Activated T-helper 2 cell treated with anti-CD3 and anti-CD28 coated beads, Interferon-gamma antibody, Interleukin-2, Interleukin-4, amounts not matched to agents 10 μg/mL and 5 μg/mL and 100 μg/mL, durations not matched to agents 14 hours and 24 hours and 36 hours (primary cell): ENCODE results near the gene SULT4A1. TPM values are rescaled to one million over a fixed set of nuclear protein-coding genes. Genes with fewer than 3 reads are reported as not detected.

Experiments
- DNase-seq: peaks from one replicate; pipeline ENCODE4 v3.0.0; 2021; ENCODE audit warnings: low spot score
- H3K27ac Mint-ChIP-seq: one replicate; pipeline ENCODE4 v1.8.0; 2021; ENCODE audit warnings: mixed read lengths
- H3K27me3 Mint-ChIP-seq: one replicate; pipeline ENCODE4 v1.8.0; 2021; ENCODE audit warnings: low read depth, mixed read lengths
- H3K36me3 Mint-ChIP-seq: one replicate; pipeline ENCODE4 v1.8.0; 2021; ENCODE audit warnings: low read depth, mixed read lengths
- H3K4me1 Mint-ChIP-seq: one replicate; pipeline ENCODE4 v1.8.0; 2021; ENCODE audit warnings: low read depth, mixed read lengths
- H3K4me3 Mint-ChIP-seq: one replicate; pipeline ENCODE4 v1.8.0; 2021; ENCODE audit warnings: low read depth, mild to moderate bottlenecking, moderate library complexity, mixed read lengths
- H3K9me3 Mint-ChIP-seq: one replicate; pipeline ENCODE4 v1.8.0; 2021; ENCODE audit warnings: mixed read lengths
- intact Hi-C: fragments of 100-400 bp; cut with micrococcal nuclease; formaldehyde crosslinking; loops from one replicate; pipeline ENCODE4 v1.15.1; 2023
- total RNA-seq: library from RNA; stranded (reverse); gene quantifications from 2 replicates; pipeline ENCODE4 v1.2.3, GENCODE V29; 2022

The SULT4A1 gene
- total RNA-seq, 1 donor from 2014 or later = not detected

- intact Hi-C loops = no loop called here
- no peaks in the 10 kb centered on the region for H3K36me3 Mint-ChIP-seq
- H3K27me3 Mint-ChIP-seq = peaks cover 26% of the 10 kb centered on the region
- H3K27ac Mint-ChIP-seq = no peak overlapping the region
- H3K9me3 Mint-ChIP-seq = peaks cover 10% of the 10 kb centered on the region
- H3K4me1 Mint-ChIP-seq = no peaks in the 10 kb centered on the region
- no peak overlapping the region for H3K4me3 Mint-ChIP-seq
- no peak for DNase-seq
Observed at GRCh38 chr22:43800970-43801369, 61.3 kb downstream of the SULT4A1 start.

DNA sequence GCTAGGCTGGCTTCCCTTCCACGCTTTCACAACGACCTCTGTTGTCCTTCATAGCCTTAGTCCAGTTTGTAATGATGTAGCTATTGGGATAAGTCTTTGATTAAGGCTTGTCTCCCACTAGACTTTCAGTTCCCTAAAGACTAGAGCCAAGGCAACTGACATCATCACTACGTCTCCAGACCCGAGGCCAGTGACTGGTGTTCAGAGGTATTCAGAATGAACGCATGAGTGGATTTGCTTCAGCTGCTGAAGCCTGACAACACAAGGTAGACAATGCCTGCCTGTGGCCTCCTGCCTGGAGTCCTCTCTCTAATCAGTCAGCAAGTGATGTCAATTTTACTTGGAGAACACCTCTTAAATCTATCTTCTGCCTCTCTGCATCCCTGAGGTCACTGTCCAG is 63.8 kb downstream of the SULT4A1 start:
- Mint-ChIP-seq H3K4me3 (no peak overlapping the region), H3K27ac (no peak overlapping the region), H3K4me1 (no peaks in the 10 kb centered on the region), H3K27me3 (peaks cover 13% of the 10 kb centered on the region), H3K36me3 (no peaks in the 10 kb centered on the region), H3K9me3 (peaks cover 10% of the 10 kb centered on the region)
- intact Hi-C loops = no loop called here
- no peak for DNase-seq

- no peak overlapping the region for H3K27ac Mint-ChIP-seq
- H3K27me3 Mint-ChIP-seq = peaks cover 6% of the 10 kb centered on the region
- no peak overlapping the region for H3K4me3 Mint-ChIP-seq
- peaks cover 10% of the 10 kb centered on the region for H3K9me3 Mint-ChIP-seq
- H3K36me3 Mint-ChIP-seq = no peaks in the 10 kb centered on the region
- DNase-seq = no peak
- H3K4me1 Mint-ChIP-seq = no peaks in the 10 kb centered on the region
- intact Hi-C loops = no loop called here
Observed at GRCh38 chr22:43796567-43796966, 65.7 kb downstream of the SULT4A1 start.

DNA sequence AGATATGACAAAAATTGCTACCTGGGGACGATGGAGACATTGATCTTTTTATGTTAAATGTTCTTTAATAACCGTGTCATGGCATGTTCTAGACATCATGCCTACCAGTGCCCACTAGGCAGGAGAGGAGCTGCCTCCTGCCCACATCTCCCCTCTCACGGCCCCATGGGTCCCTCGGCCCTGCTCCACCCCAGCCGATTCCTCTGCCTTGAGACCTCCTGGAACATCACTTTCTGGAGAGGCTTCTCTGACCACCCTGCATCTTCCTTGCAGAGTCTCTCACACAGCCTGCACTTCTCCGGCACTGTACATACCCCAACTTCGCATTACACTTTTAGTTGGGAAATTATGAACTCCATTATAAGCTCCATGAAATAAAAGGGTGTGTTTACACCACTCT is 67.0 kb downstream of the SULT4A1 start:
- Mint-ChIP-seq H3K36me3 (no peaks in the 10 kb centered on the region), H3K27me3 (peaks cover 3% of the 10 kb centered on the region), H3K4me1 (no peaks in the 10 kb centered on the region), H3K27ac (no peak overlapping the region), H3K9me3 (no peaks in the 10 kb centered on the region), H3K4me3 (no peak overlapping the region)
- no peak for DNase-seq
- intact Hi-C loops = no loop called here

DNA sequence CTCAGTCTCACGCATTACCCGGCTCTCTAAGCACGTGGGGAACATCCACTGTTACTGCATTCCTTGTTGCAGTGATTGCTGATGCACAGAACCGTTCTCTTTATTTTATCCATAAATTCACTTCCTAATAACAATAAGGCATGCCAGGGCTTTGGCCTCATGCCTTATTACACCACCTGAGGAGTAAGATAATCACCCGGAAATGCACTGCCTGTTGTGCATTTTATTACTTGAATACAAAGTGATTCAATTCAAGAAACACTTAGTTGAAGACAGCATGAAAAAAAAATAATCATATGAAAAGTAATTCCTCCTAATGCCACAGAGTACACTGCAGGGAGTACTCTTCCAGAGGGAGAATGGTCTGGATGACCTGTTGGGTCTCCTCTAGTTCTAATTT is 69.4 kb downstream of the SULT4A1 start:
- H3K27me3 Mint-ChIP-seq = peaks cover 3% of the 10 kb centered on the region
- intact Hi-C loops = no loop called here
- DNase-seq = no peak
- no peaks in the 10 kb centered on the region for H3K36me3 Mint-ChIP-seq
- H3K4me1 Mint-ChIP-seq = no peaks in the 10 kb centered on the region
- H3K4me3 Mint-ChIP-seq = no peak overlapping the region
- no peaks in the 10 kb centered on the region for H3K9me3 Mint-ChIP-seq
- H3K27ac Mint-ChIP-seq = no peak overlapping the region

DNA sequence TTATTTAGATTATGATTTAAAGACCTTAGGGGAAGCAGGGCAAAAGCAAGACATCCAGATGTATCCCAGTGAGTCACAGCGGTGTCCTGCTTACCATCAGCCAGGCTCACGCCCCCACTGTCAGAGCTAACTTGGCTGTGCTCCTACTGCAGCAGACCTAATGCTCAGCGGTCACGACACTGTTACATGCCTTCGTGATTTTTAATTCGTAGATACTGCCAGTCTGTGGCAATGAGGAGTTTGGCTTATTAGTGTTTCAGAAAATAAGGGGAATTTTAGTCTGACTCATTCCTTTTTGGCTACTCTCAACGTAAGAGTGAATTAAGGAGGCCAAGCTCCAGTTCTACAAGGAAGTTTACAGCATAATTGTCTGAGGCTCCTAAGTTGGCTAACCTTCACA is 72.9 kb downstream of the SULT4A1 start:
- no peaks in the 10 kb centered on the region for H3K36me3 Mint-ChIP-seq
- no peak overlapping the region for H3K27ac Mint-ChIP-seq
- H3K4me3 Mint-ChIP-seq = no peak overlapping the region
- no peak for DNase-seq
- intact Hi-C loops = no loop called here
- no peaks in the 10 kb centered on the region for H3K9me3 Mint-ChIP-seq
- H3K4me1 Mint-ChIP-seq = no peaks in the 10 kb centered on the region
- peaks cover 3% of the 10 kb centered on the region for H3K27me3 Mint-ChIP-seq

DNA sequence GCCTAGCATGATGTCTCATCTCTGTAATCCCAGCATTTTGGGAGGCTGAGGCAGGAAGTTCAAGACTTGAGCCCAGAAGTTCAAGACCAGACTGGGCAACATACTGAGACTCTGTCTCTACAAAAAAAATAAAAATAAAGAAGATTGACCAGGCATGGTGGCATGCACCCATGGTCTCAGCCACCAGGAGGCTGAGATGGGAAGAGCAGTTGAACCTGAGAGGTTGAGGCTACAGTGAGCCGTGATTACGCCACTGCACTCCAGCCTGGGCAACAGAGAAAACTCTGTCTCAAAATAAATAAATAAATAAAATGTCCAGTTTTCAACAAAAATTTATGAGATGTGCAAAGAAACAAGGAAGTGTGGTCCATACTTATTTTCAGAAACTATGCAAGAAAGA is 78.5 kb downstream of the SULT4A1 start:
- Mint-ChIP-seq H3K27ac (no peak overlapping the region), H3K4me3 (no peak overlapping the region), H3K9me3 (no peaks in the 10 kb centered on the region), H3K27me3 (peaks cover 3% of the 10 kb centered on the region), H3K4me1 (no peaks in the 10 kb centered on the region), H3K36me3 (no peaks in the 10 kb centered on the region)
- no peak for DNase-seq
- intact Hi-C loops = no loop called here

GRCh38 chr22:43782448-43782847 is 79.9 kb downstream of the SULT4A1 start:
- no peak for DNase-seq
- Mint-ChIP-seq H3K4me3 (no peak overlapping the region), H3K9me3 (no peaks in the 10 kb centered on the region), H3K4me1 (no peaks in the 10 kb centered on the region), H3K27me3 (no peaks in the 10 kb centered on the region), H3K36me3 (no peaks in the 10 kb centered on the region), H3K27ac (no peak overlapping the region)
- intact Hi-C loops = no loop called here

DNA sequence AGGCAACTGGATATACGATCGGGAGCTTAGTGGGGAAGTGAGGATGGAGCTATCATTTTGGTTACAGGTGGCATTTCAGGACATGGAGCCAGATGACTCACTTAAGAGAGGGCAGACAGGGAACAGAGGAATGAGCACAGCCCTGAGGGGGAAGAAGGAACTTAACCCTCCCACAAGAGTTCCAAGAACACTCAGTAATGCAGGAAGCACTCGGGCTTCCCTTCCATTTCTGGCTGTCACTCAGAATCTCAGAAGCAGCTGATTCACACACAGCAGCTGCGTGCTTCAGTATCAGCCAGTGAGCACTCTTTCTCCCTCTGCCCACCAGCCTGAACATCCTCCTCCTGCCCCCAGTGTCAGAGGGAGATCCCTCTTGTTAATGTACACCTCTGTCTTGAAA is 85.0 kb downstream of the SULT4A1 start:
- H3K36me3 Mint-ChIP-seq = no peaks in the 10 kb centered on the region
- H3K27me3 Mint-ChIP-seq = no peaks in the 10 kb centered on the region
- H3K9me3 Mint-ChIP-seq = no peaks in the 10 kb centered on the region

GRCh38 chr22:43776081-43776670 is 86.1 kb downstream of the SULT4A1 start:
- Mint-ChIP-seq H3K9me3 (no peaks in the 10 kb centered on the region), H3K4me1 (no peaks in the 10 kb centered on the region), H3K36me3 (no peaks in the 10 kb centered on the region), H3K27me3 (no peaks in the 10 kb centered on the region), H3K27ac (no peak overlapping the region), H3K4me3 (no peak overlapping the region)
- intact Hi-C loops = no loop called here
- DNase-seq = no peak

More for the DNA sequence above, 85.0 kb downstream of the SULT4A1 start:
- DNase-seq = no peak
- H3K27ac Mint-ChIP-seq = no peak overlapping the region
- no peak overlapping the region for H3K4me3 Mint-ChIP-seq
- intact Hi-C loops = no loop called here
- H3K4me1 Mint-ChIP-seq = no peaks in the 10 kb centered on the region

Other genes with a start within 250 kb of the SULT4A1 start
- gene EFCAB6, start 50.2 kb downstream of the SULT4A1 start, total RNA-seq = 0.11 TPM in 1 of 2 replicates, not detected in the other
- not detected in 2 replicates for gene PNPLA5, start 29.5 kb upstream of the SULT4A1 start, total RNA-seq
- 1.3 and 1.7 TPM in 2 replicates for gene PNPLA3, start 61.3 kb upstream of the SULT4A1 start, total RNA-seq
- gene SAMM50, start 92.9 kb upstream of the SULT4A1 start, total RNA-seq = 58.6 and 59.0 TPM in 2 replicates
- 122 and 123 TPM in 2 replicates for gene PARVB, start 161.8 kb upstream of the SULT4A1 start, total RNA-seq